Progenitor cell of endocrine pancreas (in vitro differentiated cells): ENCODE measurements around the gene TC2N. TPM values are rescaled to one million over a fixed set of nuclear protein-coding genes. Genes with fewer than 3 reads are reported as not detected.

Experiments used
- DNase-seq: peaks from one replicate; pipeline ENCODE4 v3.0.0; 2021; ENCODE audit warnings: low spot score; ENCODE audit not compliant: unreplicated experiment
- H3K27ac Mint-ChIP-seq: 2 replicates; pipeline ENCODE4 v1.8.0; 2021; ENCODE audit warnings: mild to moderate bottlenecking, moderate library complexity, mixed read lengths
- H3K27me3 Mint-ChIP-seq: 2 replicates; pipeline ENCODE4 v1.8.0; 2021; ENCODE audit warnings: mixed read lengths
- H3K36me3 Mint-ChIP-seq: 2 replicates; pipeline ENCODE4 v1.8.0; 2022; ENCODE audit warnings: mixed read lengths; ENCODE audit not compliant: insufficient read depth
- H3K4me1 Mint-ChIP-seq: 2 replicates; pipeline ENCODE4 v1.8.0; 2021; ENCODE audit warnings: low read depth, mixed read lengths
- H3K4me3 Mint-ChIP-seq: 2 replicates; pipeline ENCODE4 v1.8.0; 2021; ENCODE audit warnings: low read depth, mild to moderate bottlenecking, moderate library complexity, mixed read lengths
- H3K9me3 Mint-ChIP-seq: 2 replicates; pipeline ENCODE4 v1.8.0; 2021; ENCODE audit warnings: low read depth, mixed read lengths
- total RNA-seq: library from RNA; stranded (reverse); gene quantifications from 2 replicates; pipeline ENCODE4 v1.2.1, GENCODE V29; 2021
- TF ChIP-seq, protein P1 (sequence below): fragments of 200-600 bp; sonication (generic); IDR thresholded peaks from one replicate; pipeline ENCODE4 v1.5.0; 2021; ENCODE audit warnings: antibody characterized with exemption, mild to moderate bottlenecking; ENCODE audit not compliant: unreplicated experiment

The TC2N gene
- total RNA-seq, 1 donor from 2014 or later: 38.5 TPM

DNA sequence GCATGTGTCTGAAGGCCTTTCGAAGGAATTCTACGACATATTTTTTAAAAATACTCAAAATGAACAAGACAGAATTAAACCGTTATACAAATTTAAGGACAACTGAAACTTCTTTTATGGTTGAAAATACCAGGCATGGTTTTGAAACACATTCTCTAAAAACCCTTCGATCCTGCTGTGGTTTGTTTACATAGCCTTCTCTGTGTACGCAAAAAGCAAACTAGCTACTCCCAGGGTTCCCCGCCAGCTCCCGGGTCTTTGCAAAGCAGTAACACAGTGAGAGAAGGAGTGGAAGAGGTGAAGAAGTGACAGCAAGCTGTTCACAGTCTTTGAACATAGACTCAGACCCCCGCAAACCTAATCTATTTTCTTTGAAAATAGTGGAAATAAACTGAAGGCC lies 2.2 kb upstream of the TC2N start:
- peak overlapping the region; percentile 19 for H3K4me3 Mint-ChIP-seq
- TF ChIP-seq, protein P1, sequence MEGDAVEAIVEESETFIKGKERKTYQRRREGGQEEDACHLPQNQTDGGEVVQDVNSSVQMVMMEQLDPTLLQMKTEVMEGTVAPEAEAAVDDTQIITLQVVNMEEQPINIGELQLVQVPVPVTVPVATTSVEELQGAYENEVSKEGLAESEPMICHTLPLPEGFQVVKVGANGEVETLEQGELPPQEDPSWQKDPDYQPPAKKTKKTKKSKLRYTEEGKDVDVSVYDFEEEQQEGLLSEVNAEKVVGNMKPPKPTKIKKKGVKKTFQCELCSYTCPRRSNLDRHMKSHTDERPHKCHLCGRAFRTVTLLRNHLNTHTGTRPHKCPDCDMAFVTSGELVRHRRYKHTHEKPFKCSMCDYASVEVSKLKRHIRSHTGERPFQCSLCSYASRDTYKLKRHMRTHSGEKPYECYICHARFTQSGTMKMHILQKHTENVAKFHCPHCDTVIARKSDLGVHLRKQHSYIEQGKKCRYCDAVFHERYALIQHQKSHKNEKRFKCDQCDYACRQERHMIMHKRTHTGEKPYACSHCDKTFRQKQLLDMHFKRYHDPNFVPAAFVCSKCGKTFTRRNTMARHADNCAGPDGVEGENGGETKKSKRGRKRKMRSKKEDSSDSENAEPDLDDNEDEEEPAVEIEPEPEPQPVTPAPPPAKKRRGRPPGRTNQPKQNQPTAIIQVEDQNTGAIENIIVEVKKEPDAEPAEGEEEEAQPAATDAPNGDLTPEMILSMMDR: no peak
- peaks cover 41% of the 10 kb centered on the region for H3K4me1 Mint-ChIP-seq
- no peak for DNase-seq
- no peaks in the 10 kb centered on the region for H3K9me3 Mint-ChIP-seq
- H3K27ac Mint-ChIP-seq: peak overlapping the region; percentile 94
- no peaks in the 10 kb centered on the region for H3K36me3 Mint-ChIP-seq
- H3K27me3 Mint-ChIP-seq: peaks cover 4% of the 10 kb centered on the region

DNA sequence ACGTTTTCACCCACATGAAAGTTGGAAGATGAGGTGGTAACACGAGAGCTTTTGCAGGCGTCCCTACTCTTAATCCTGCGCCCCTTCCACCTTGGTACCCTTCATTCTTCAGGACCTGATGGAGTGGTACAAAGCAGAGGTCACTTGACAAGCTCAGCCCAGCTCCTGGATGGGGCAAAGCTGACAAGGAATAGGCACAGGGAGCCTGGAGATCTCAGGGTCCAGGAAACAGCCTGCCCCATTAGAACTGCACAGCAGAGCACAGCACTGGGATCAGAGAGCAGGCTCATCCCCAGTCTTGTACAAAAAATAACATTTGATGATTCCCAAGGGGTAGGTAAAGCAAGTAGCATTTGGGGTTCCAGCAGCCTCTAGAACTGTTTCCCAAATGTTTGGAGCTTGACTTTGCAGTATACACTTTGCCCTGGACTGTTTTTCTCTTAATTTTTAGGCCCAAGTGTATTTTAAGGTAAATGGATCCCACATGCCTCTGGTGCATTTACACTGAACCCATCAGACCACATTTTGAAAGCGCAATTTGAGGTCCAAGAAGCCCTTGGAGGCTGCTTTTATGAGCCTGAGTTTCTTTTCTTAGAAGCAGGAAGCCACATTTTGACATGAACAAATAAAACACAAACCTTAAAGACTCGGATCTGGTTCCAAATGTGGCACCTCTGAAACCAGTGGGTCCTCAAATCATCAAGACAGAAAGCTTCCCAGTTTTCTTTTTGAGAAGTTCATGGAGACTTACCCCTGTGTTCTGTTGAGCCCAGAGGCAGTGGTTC lies 633 bp downstream of the TC2N start:
- DNase-seq: no peak
- Mint-ChIP-seq H3K27me3 (peaks cover 7% of the 10 kb centered on the region), H3K9me3 (no peaks in the 10 kb centered on the region), H3K4me3 (no peak overlapping the region), H3K27ac (no peak overlapping the region), H3K4me1 (peaks cover 24% of the 10 kb centered on the region), H3K36me3 (no peaks in the 10 kb centered on the region)
- TF ChIP-seq, protein P1: no peak

DNA sequence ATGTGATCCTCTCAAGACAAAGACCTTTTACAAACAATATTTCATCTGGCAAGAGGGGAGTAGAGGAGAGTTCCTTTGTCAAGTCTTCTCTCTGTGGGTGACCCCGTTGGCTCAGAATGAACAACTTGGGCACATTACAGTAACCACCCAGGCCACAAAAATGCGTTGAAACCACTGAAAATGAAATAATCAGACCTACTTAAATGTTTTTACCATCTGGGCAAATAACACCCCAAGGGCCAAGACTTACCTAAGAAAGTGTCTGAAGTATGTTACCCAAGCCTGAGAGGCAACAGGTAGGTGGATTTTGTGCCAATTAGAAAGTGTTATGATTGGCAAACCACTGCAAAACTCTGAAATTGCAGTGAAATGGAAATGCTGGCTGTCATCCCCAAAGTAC lies 1.3 kb downstream of the TC2N start:
- Mint-ChIP-seq H3K27me3 (peaks cover 7% of the 10 kb centered on the region), H3K4me1 (peaks cover 19% of the 10 kb centered on the region), H3K9me3 (no peaks in the 10 kb centered on the region), H3K4me3 (no peak overlapping the region), H3K27ac (no peak overlapping the region), H3K36me3 (no peaks in the 10 kb centered on the region)
- TF ChIP-seq, protein P1: no peak
- DNase-seq: no peak

DNA sequence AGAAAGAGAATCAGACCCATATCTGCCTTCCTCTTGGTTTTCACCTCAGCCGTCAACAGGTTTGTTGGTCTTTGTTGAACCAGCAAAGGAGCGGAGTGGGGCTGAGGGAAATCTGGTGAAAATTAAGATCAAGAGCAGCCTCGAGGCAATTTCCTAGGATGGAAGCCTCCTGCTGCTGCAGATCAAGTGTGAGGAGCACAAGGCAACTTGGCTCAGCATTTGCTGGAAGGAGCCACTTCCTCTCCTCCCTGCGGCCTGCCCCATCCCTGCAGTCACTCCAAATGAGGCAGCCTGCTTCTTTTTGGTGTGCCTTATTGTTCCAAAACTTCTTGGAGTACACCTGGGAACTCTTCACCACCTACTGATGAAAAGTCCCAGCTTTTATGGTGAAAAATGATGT lies 4.9 kb downstream of the TC2N start:
- H3K9me3 Mint-ChIP-seq: no peaks in the 10 kb centered on the region
- H3K27ac Mint-ChIP-seq: no peak overlapping the region
- TF ChIP-seq, protein P1: no peak
- DNase-seq: no peak
- H3K4me3 Mint-ChIP-seq: no peak overlapping the region
- peaks cover 3% of the 10 kb centered on the region for H3K4me1 Mint-ChIP-seq
- no peaks in the 10 kb centered on the region for H3K36me3 Mint-ChIP-seq
- H3K27me3 Mint-ChIP-seq: peaks cover 24% of the 10 kb centered on the region

DNA sequence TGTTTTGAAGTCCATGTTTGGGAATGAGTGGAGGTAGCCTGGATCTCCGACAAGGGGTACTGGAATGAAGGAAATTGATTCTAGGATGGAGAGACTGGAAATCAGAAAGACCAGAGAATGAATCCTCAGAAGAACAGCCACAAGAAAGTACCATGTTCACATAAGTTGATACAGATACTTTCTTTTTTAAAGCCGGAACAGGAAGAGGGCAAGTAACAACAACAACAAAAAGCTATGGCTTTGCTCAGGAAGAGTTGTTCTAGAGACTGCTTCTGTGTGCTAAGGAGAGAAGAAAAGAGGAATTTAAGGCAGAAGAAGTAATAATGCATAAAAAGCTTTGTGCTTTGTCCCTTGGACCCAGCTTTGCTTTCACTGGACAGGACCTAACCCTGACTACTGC lies 6.2 kb downstream of the TC2N start:
- Mint-ChIP-seq H3K27me3 (peaks cover 24% of the 10 kb centered on the region), H3K9me3 (no peaks in the 10 kb centered on the region), H3K27ac (no peak overlapping the region)

More for the DNA sequence above, 6.2 kb downstream of the TC2N start:
- DNase-seq: no peak
- TF ChIP-seq, protein P1: no peak
- no peaks in the 10 kb centered on the region for H3K36me3 Mint-ChIP-seq
- H3K4me3 Mint-ChIP-seq: no peak overlapping the region
- H3K4me1 Mint-ChIP-seq: peaks cover 3% of the 10 kb centered on the region
